Endodermal cell (in vitro differentiated cells): ENCODE results near the gene MAT2A. TPM values are rescaled to one million over a fixed set of nuclear protein-coding genes. Genes with fewer than 3 reads are reported as not detected.

Source experiments
- DNase-seq: peaks from one replicate; pipeline ENCODE4 v3.0.0-alpha.2; 2017
- H3K27ac ChIP-seq: 2 replicates; pipeline ENCODE4 v1.5.1; 2013; ENCODE audit warnings: mild to moderate bottlenecking, low read depth, low read length, moderate library complexity
- H3K27me3 ChIP-seq: 2 replicates; pipeline ENCODE4 v1.6.1; 2013; ENCODE audit warnings: mild to moderate bottlenecking, low read length, moderate library complexity; ENCODE audit not compliant: insufficient read depth, control insufficient read depth, poor library complexity, severe bottlenecking
- H3K36me3 ChIP-seq: 2 replicates; pipeline ENCODE4 v1.7.0; 2013; ENCODE audit warnings: mild to moderate bottlenecking, low read length, moderate library complexity; ENCODE audit not compliant: control insufficient read depth, insufficient read depth
- H3K4me1 ChIP-seq: one replicate; pipeline ENCODE4 v1.7.0; 2013; ENCODE audit warnings: low read length; ENCODE audit not compliant: control insufficient read depth, insufficient read depth
- H3K4me3 ChIP-seq: 2 replicates; pipeline ENCODE4 v1.5.1; 2013; ENCODE audit warnings: mild to moderate bottlenecking, low read length, moderate library complexity
- H3K9ac ChIP-seq: 2 replicates; pipeline ENCODE4 v1.6.1; 2013; ENCODE audit warnings: mild to moderate bottlenecking, low read length, moderate library complexity; ENCODE audit not compliant: poor library complexity, severe bottlenecking; ENCODE audit errors: extremely low read depth
- H3K9me3 ChIP-seq: 2 replicates; pipeline ENCODE4 v1.6.1; 2013; ENCODE audit warnings: mild to moderate bottlenecking, low read length, moderate library complexity; ENCODE audit not compliant: control insufficient read depth
- H3K27ac Mint-ChIP-seq: 2 replicates; pipeline ENCODE4 v1.8.0; 2020; ENCODE audit warnings: mixed read lengths
- H3K27me3 Mint-ChIP-seq: 2 replicates; pipeline ENCODE4 v1.8.0; 2021; ENCODE audit warnings: mild to moderate bottlenecking, mixed read lengths; ENCODE audit not compliant: insufficient read depth
- H3K36me3 Mint-ChIP-seq: 2 replicates; pipeline ENCODE4 v1.8.0; 2020; ENCODE audit warnings: low read depth, mixed read lengths
- H3K4me1 Mint-ChIP-seq: 2 replicates; pipeline ENCODE4 v1.8.0; 2020; ENCODE audit warnings: mixed read lengths
- H3K4me3 Mint-ChIP-seq: 2 replicates; pipeline ENCODE4 v1.8.0; 2020; ENCODE audit warnings: mild to moderate bottlenecking, moderate library complexity, mixed read lengths
- H3K9me3 Mint-ChIP-seq: 2 replicates; pipeline ENCODE4 v1.8.0; 2020; ENCODE audit warnings: mild to moderate bottlenecking, mixed read lengths
- CTCF ChIP-seq: fragments of 200-600 bp; sonication (generic); conservative IDR thresholded peaks from 2 replicates; pipeline ENCODE4 v1.5.0; 2021; ENCODE audit warnings: antibody characterized with exemption, mild to moderate bottlenecking
- WGBS, 2 experiments: methylation state at CpG; one replicate each; pipeline versions ENCODE4 v1.1.5 to v1.1.7; 2013; ENCODE audit warnings: missing lambda C conversion rate in 2 of 2, mixed read lengths in 1 of 2; ENCODE audit not compliant: insufficient coverage in 1 of 2, insufficient read length in 1 of 2; 5-methylcytosine and 5-hydroxymethylcytosine counted together
- total RNA-seq, 2 donors: library from RNA; stranded (reverse); fragmentation: NEBNext Ultra II Directional in 1 of 2; extraction: Animal tissue kit (Norgen Biotek cat#: 25700) in 1 of 2; gene quantifications; 2 replicates in 1 of 2; 3 replicates in 1 of 2; pipeline ENCODE4 v1.2.1, GENCODE V29; 2021

MAT2A gene
- total RNA-seq, 2 donors from 2014 or later: 171 to 267 TPM

- no peak overlapping the region for H3K4me3 ChIP-seq
- H3K36me3 Mint-ChIP-seq: peaks cover 78% of the 10 kb centered on the region
- 95 to 97% methylated on average over 10 of the region's 10 CpGs for WGBS, 2 experiments
- H3K4me1 Mint-ChIP-seq: peaks cover 6% of the 10 kb centered on the region
- H3K4me3 Mint-ChIP-seq: no peak overlapping the region
- no peak overlapping the region for H3K9ac ChIP-seq
- peaks cover 80% of the 10 kb centered on the region for H3K36me3 ChIP-seq
- no peak overlapping the region for H3K27ac ChIP-seq
- TF ChIP-seq CTCF: no peak
- H3K9me3 Mint-ChIP-seq: no peaks in the 10 kb centered on the region
- no peaks in the 10 kb centered on the region for H3K4me1 ChIP-seq
- no peak overlapping the region for H3K27ac Mint-ChIP-seq
- DNase-seq: no peak
- H3K9me3 ChIP-seq: no peaks in the 10 kb centered on the region
- no peaks in the 10 kb centered on the region for H3K27me3 ChIP-seq
- no peaks in the 10 kb centered on the region for H3K27me3 Mint-ChIP-seq
Observed at GRCh38 chr2:85549095-85549494, 10.1 kb downstream of the MAT2A start.

DNA sequence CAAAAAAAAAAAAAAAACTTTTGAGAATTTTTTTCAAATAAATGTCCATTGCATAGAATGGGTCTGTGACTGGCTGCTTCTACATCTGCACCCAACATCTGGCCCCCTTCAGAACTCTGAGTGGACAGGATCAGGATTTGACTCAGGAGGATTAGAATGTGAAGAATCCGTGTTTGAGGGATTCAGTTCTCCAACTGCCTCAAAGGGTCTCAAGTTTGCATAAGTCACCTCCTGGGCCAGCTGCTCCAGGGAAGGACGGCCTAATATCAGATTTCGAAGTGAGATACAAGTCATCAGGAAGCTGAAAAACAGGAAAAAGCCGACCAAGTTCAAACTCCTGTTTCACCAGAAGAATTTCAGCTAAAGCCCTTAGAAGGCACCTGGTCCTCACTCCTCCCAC, 10.9 kb downstream of the MAT2A start:
- Histone ChIP-seq H3K9me3 (no peaks in the 10 kb centered on the region), H3K27ac (no peak overlapping the region), H3K36me3 (peaks cover 81% of the 10 kb centered on the region), H3K4me1 (no peaks in the 10 kb centered on the region), H3K9ac (no peak overlapping the region), H3K27me3 (no peaks in the 10 kb centered on the region), H3K4me3 (no peak overlapping the region)
- TF ChIP-seq CTCF: no peak
- H3K4me1 Mint-ChIP-seq: peaks cover 6% of the 10 kb centered on the region
- H3K9me3 Mint-ChIP-seq: no peaks in the 10 kb centered on the region
- H3K27me3 Mint-ChIP-seq: no peaks in the 10 kb centered on the region
- H3K36me3 Mint-ChIP-seq: peaks cover 77% of the 10 kb centered on the region
- H3K4me3 Mint-ChIP-seq: no peak overlapping the region
- peak overlapping the region; percentile 55 for H3K27ac Mint-ChIP-seq
- no peak for DNase-seq
- 72 to 80% methylated on average over 4 of the region's 4 CpGs for WGBS, 2 experiments

DNA sequence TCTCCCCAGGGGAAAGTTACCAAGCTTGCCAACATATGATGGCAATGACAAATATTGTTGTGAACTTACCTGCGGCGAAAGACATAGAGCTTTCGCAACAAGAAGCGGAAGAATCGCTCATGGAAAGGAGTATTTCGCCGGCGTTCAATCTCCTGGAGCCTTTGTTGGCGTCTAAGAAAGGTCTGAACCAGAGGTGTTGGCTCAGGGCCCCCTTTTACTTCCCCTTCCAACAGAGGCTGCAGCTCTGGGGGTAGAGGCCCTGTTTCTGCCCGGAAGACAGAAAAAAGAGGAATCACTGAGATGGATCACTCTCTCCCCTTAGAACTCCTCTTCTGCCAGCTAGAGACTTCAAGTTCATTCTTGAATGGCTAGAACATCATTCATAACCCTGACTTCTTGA, 11.5 kb downstream of the MAT2A start:
- WGBS, 2 experiments: 94 to 95% methylated on average over 10 of the region's 10 CpGs
- H3K27ac ChIP-seq: no peak overlapping the region
- H3K36me3 ChIP-seq: peaks cover 82% of the 10 kb centered on the region
- H3K9ac ChIP-seq: no peak overlapping the region
- H3K9me3 ChIP-seq: no peaks in the 10 kb centered on the region
- DNase-seq: no peak
- no peak overlapping the region for H3K27ac Mint-ChIP-seq
- H3K27me3 ChIP-seq: no peaks in the 10 kb centered on the region
- H3K4me3 ChIP-seq: no peak overlapping the region
- H3K36me3 Mint-ChIP-seq: peaks cover 76% of the 10 kb centered on the region
- TF ChIP-seq CTCF: no peak
- no peaks in the 10 kb centered on the region for H3K9me3 Mint-ChIP-seq
- H3K4me1 ChIP-seq: no peaks in the 10 kb centered on the region
- no peaks in the 10 kb centered on the region for H3K27me3 Mint-ChIP-seq
- no peak overlapping the region for H3K4me3 Mint-ChIP-seq
- H3K4me1 Mint-ChIP-seq: peaks cover 6% of the 10 kb centered on the region
